DMS153 treated with DMSO at 0.1 percent for 48 hours (cell line): ENCODE measurements around the gene PSMB11.

Source experiments
- DNase-seq: peaks from one replicate; lab custom pipeline; 2025; ENCODE audit not compliant: unreplicated experiment; lab: John Stamatoyannopoulos, UW

PSMB11 gene

DNA sequence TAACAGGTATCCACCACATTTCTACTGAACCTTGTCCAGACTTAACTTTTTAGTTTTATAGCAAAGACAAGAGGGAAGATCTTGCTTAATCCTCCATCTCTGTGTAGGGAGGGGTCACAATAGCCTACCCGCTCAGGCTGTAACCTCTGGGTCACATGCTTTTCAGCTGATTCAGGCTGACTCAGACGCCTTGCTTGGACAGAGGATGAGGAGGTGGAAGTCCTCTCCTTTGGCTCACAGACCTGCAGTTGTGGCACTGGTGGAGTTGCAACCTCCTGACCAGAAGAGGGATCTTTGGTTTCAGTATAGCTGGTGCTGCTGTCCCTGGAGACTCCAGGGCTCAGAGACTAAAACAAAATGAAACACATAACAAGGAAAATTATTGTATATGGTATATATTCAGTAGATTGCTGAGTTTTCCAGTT lies 36.7 kb downstream of the PSMB11 start:
- DNase-seq: no peak

DNA sequence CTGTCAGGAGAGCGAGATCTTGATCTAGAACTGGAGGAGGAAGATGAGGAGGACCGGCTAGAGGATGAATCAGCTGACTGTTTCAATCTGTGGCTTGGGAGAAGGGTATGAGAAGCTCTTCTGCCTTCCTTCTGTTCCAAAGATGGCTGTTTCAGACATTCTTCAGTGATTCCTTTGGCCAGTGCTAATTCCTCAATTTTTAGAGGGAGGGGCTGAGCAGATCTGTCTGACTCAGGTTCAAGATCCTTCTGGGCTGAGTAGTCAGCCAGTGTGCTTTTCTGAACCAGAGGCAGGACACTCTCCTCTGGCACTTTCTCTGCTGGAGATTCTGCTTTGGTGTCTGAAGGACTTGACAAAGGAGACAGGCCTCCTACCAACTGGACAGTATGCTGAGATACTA lies 37.7 kb downstream of the PSMB11 start:
- DNase-seq: no peak

DNA sequence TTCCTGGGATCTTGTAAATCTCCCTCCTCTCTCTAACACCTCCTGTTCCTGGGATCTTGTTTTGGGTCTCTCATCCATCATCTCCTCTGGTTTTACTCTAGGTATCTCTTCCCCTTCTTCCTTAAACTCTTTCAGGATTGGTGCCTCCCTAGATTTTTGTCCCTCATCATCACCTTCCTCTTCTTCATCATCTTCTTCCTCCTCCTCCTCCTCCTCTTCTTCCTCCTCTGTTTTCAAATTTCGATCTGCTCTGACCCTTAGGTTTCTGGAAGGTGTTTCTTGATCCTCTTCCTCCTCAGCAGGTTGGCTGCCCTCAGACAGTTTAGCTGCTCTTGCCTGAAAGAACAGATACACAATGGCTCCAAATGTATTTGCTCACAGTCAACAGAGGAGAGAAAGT lies 38.5 kb downstream of the PSMB11 start:
- DNase-seq: no peak

DNA sequence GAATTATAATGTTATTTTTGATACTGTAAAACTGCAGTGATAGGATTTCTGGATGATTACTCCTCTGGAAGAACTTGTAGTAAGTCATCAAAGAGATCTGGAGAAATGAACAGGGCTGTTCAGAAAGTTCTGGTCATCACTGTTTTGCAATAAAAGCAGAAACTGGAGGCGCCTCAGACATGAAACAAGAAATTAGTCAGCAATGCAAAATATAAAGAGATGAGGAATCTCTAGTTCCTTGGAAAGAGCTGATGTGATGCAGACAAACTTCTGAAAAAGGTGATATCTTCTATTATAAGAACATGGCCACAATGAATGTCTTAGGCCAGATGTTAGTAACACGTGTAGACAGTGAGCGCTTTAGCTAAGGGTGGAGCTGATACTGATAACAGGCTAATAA lies 43.4 kb downstream of the PSMB11 start:
- DNase-seq: no peak

DNA sequence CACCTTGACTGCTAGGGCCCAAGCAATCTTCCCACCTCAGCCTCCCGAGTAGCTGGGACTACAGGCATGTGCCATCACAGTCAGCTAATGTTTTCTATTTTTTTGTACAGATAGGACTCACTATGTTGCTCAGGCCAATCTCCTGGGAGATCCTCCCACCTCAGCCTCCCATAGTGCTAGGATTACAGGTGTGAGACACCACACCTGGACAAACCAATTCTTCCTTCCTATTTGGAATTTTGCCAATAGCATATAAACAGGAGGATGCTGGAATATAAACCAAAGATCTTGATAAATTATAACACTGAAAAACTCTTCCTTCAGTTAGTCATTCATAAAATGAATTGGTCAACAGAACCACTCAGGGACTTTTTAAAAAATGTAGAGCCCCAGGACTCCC lies 44.6 kb downstream of the PSMB11 start:
- no peak for DNase-seq

DNA sequence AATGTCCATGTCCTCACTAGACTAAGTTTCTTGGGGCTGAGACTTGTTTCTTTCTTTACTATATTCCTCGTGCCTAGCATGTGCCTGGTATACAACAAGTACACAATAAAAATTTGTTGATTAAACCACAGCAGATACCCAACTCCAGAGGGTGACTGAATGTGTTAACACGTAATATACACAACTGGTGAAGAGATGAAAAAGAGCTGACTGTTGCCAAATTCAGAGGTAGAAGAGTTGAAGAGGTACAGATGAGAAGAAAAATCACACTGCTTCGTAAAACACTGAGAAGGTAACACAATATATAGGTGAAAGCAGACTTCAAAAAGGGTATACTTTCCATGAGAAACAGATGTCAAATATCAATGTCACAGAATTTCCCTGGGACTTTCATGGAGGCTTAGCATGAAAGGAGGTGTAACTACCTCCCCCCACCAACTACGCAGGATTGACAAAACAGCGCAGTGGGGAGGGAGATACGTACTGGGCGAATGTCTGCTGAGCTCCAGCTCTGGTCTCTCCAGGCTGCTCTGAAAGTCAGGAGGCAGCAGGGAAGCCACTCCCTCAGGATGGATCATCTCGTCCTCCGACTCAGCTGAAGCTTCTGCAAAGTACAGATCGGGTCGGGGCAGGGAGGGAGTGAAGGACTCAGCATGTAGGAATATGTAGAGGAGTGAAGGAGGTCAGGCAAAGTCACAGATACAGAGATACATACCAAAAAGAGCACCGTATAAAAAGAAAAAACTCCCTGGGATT lies 47.7 kb downstream of the PSMB11 start:
- no peak for DNase-seq

DNA sequence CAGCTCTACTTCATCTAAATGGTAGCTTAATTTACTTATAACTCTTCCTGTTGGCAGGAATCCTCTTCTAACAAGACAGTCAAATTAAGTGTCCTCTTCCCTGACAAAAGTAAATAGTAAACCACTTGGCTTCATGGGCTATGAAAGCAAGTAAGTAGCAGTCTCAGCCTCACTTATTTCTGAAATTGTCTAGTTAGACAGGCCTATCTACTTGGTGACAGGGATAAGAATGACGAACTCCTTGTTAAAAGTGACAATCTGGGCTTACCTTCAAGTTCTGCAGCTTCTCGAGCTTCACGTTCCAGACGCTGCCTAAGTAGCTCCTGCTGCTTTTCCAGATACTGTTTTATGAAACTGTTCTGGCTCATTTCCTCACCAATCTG lies 48.2 kb downstream of the PSMB11 start:
- DNase-seq: no peak

DNA sequence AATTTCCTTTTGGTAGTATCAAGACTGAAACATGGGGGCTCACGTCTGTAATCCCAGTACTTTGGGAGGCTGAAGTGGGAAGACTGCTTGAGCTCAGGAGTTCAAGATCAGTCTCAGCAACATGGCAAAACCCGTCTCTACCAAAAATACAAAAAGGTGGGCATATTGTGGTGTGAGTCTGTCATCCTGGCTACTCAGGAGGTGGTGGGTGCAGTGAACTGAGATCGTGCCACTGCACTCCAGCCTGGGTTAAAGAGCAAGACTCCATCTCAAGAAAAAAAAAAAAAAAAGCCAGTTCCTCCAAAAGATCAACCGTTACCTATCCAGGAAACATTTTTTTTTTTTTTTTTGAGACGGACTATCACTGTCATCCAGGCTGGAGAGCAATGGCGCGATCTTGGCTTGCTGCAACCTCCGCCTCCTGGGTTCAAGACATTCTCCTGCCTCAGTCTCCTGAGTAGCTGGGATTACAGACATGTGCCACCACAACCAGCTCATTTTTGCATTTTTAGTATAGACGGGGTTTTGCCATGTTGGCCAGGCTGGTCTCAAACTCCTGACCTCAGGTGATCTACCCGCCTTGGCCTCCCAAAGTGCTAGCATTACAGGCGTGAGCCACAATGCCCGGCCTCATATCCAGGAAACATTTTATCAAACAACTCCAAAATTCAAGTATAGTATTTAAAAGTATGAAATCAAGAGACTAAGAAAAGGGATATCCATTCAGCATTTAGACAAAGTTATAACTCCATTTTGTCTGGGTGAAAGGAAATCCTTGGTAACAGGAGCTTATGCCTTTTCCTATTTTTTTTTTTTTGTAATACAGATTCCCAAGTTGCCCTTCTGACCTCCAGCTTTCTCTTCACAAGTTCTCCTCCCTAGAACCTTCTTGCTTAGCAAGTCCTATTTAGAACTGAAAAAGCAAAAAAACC lies 49.5 kb downstream of the PSMB11 start:
- no peak for DNase-seq

DNA sequence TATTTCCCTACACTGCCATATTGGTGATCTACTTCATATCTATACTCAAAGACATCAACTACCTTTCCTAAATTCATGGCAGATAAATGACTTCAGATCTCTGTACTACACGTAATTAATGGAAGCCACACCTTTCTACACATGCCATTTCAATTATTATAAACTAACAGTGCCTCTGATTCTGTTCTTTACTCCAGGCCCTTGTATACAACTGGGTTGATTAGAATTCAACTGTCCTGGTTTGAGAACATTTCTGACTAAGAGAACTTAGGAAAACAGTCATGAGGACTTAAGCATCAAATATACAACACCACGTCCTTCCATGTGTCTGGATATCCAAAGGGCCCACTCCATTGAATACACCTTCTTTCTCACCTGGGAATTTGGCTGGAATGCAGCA lies 51.1 kb downstream of the PSMB11 start:
- no peak for DNase-seq

DNA sequence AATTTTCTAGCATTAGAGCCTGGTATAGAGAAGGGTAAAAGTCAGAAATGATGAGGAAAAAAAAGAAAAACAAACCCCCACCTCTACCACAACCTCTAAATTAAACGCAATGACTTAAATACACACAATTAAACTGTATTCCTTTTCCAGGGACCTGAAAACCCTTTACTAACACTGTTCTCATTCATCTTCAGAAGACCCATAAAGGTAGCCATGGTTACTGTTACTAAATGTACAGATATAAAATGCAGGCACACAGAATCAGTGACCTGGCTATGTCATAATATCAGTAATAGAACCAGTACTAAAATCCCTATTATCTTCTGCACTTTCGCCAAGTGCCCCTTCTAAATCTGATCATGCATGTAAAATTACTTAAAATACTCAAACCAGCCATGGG lies 51.5 kb downstream of the PSMB11 start:
- no peak for DNase-seq
